GM12874 (cell line): ENCODE data around the gene OR1N1.
A peak's percentile ranks its signal among the peaks of the same experiment; 100 is the strongest.

ENCODE experiments used
- CTCF ChIP-seq: IDR thresholded peaks from 2 replicates; pipeline ENCODE4 v1.5.1; 2011; ENCODE audit warnings: low read depth, mild to moderate bottlenecking, control low read depth, low read length, moderate library complexity; ENCODE audit not compliant: insufficient read depth

Gene OR1N1

GRCh38 chr9:122506964-122507363 lies 20.1 kb downstream of the OR1N1 start:
- TF ChIP-seq CTCF = no peak

- peak; percentile 81 for TF ChIP-seq CTCF
These were observed 28.2 kb downstream of the OR1N1 start for GRCh38 chr9:122498883-122499288.

- no peak for TF ChIP-seq CTCF
These were observed 48.0 kb downstream of the OR1N1 start for GRCh38 chr9:122479062-122479461.

GRCh38 chr9:122477826-122478225 lies 49.3 kb downstream of the OR1N1 start, which contains the start of gene OR1J1:
OR1J1 (minus strand) TSS chr9:122477926; CDS start chr9:122477926, 0 bp downstream.
- TF ChIP-seq CTCF = no peak

- no peak for TF ChIP-seq CTCF
These were observed 49.7 kb downstream of the OR1N1 start for GRCh38 chr9:122477346-122477745.
